GM04503 (cell line): ENCODE data around the gene CTIF.
"Not testable (repeated sequence)": the region's sequence is repeated elsewhere in the genome, so short reads cannot be mapped to it uniquely, and the experiment has no call there.

Experiments used
- DNase-seq: peaks from one replicate; pipeline ENCODE4 v3.0.0-alpha.2; 2012; ENCODE audit warnings: low read depth

CTIF gene

GRCh38 chr18:48803951-48804855 lies 265.4 kb downstream of the CTIF start:
- DNase-seq = no peak

GRCh38 chr18:48804856-48805610 lies 266.2 kb downstream of the CTIF start:
- DNase-seq = no peak

GRCh38 chr18:48805826-48806535 lies 267.1 kb downstream of the CTIF start:
- DNase-seq = no peak

GRCh38 chr18:48806551-48807261 lies 267.9 kb downstream of the CTIF start:
- no peak for DNase-seq

GRCh38 chr18:48808476-48808875 lies 269.6 kb downstream of the CTIF start:
- DNase-seq = no peak

- DNase-seq = no peak
Observed at GRCh38 chr18:48809365-48809764, 270.5 kb downstream of the CTIF start.

- no peak for DNase-seq
Observed at GRCh38 chr18:48810805-48811204, 272.0 kb downstream of the CTIF start.

- no peak for DNase-seq
Observed at GRCh38 chr18:48811401-48811800, 272.6 kb downstream of the CTIF start.

GRCh38 chr18:48811977-48812451 lies 273.2 kb downstream of the CTIF start:
- not testable (repeated sequence) for DNase-seq

- no peak for DNase-seq
Observed at GRCh38 chr18:48813321-48813720, 274.5 kb downstream of the CTIF start.

GRCh38 chr18:48813833-48814489 lies 275.1 kb downstream of the CTIF start:
- no peak for DNase-seq

- no peak for DNase-seq
Observed at GRCh38 chr18:48814490-48815178, 275.8 kb downstream of the CTIF start.

- DNase-seq = no peak
Observed at GRCh38 chr18:48815179-48815515, 276.3 kb downstream of the CTIF start.

GRCh38 chr18:48815581-48816324 lies 276.9 kb downstream of the CTIF start:
- no peak for DNase-seq

- DNase-seq = no peak
Observed at GRCh38 chr18:48816554-48816953, 277.7 kb downstream of the CTIF start.

- no peak for DNase-seq
Observed at GRCh38 chr18:48817021-48817461, 278.2 kb downstream of the CTIF start.

- no peak for DNase-seq
Observed at GRCh38 chr18:48818329-48819254, 279.8 kb downstream of the CTIF start.

GRCh38 chr18:48819276-48819675 lies 280.4 kb downstream of the CTIF start:
- no peak for DNase-seq
